PFSK-1 (cell line): ENCODE results near the gene KIFC1.
A peak's percentile ranks its signal among the peaks of the same experiment; 100 is the strongest.

Source experiments
- FOXP2 ChIP-seq: optimal IDR thresholded peaks from 2 replicates; pipeline ENCODE3; 2011; ENCODE audit warnings: borderline replicate concordance, control low read depth, inconsistent platforms; ENCODE audit not compliant: insufficient read depth; ENCODE audit errors: extremely low read length, extremely low read depth
- POLR2AphosphoS5 ChIP-seq: IDR thresholded peaks from 2 replicates; pipeline ENCODE4 v1.6.1; 2012; ENCODE audit warnings: low read depth, mild to moderate bottlenecking, control low read depth, low read length, moderate library complexity
- REST ChIP-seq, 2 experiments: IDR thresholded peaks; 2 replicates each; pipeline versions ENCODE4 v1.6.1 to v1.8.0; 2011 to 2012; ENCODE audit warnings: low read depth in 2 of 2, low read length in 2 of 2, control low read depth in 1 of 2, inconsistent platforms in 1 of 2, mild to moderate bottlenecking in 1 of 2, moderate library complexity in 1 of 2; ENCODE audit not compliant: insufficient read depth in 1 of 2
- SIN3A ChIP-seq: IDR thresholded peaks from 2 replicates; pipeline ENCODE4 v1.6.1; 2012; ENCODE audit warnings: mild to moderate bottlenecking, low read length, moderate library complexity, borderline replicate concordance; ENCODE audit not compliant: insufficient read depth
- TAF1 ChIP-seq: IDR thresholded peaks from 2 replicates; pipeline ENCODE4 v1.6.1; 2012; ENCODE audit warnings: low read length, control low read depth, borderline replicate concordance; ENCODE audit not compliant: insufficient read depth

KIFC1 gene

GRCh38 chr6:33442283-33442682 is 50.7 kb downstream of the KIFC1 start:
- TF ChIP-seq SIN3A (no peak), REST (IDR thresholded peaks at IDR 0.05; ENCODE audit: insufficient read depth in 1 of 2, low read depth in 2 of 2, low read length in 2 of 2) (no peak), TAF1 (no peak), POLR2AphosphoS5 (no peak), FOXP2 (no peak)

GRCh38 chr6:33443025-33443424 is 51.4 kb downstream of the KIFC1 start:
- TF ChIP-seq FOXP2, result no peak

GRCh38 chr6:33443619-33444504 is 52.2 kb downstream of the KIFC1 start:
- no peak for TF ChIP-seq SIN3A
- TF ChIP-seq POLR2AphosphoS5, result peak; percentile 49; the same call in 1 of the 2 replicates

GRCh38 chr6:33445119-33445603 is 53.5 kb downstream of the KIFC1 start:
- TF ChIP-seq POLR2AphosphoS5 (no peak), FOXP2 (no peak), TAF1 (no peak), SIN3A (no peak), REST (IDR thresholded peaks at IDR 0.05; ENCODE audit: insufficient read depth in 1 of 2, low read depth in 2 of 2, low read length in 2 of 2) (no peak)

- TF ChIP-seq POLR2AphosphoS5, result no peak
- no peak for TF ChIP-seq TAF1
- no peak for TF ChIP-seq SIN3A
- no peak for TF ChIP-seq FOXP2
- TF ChIP-seq REST (IDR thresholded peaks at IDR 0.05; ENCODE audit: insufficient read depth in 1 of 2, low read depth in 2 of 2, low read length in 2 of 2), result no peak
Measured at GRCh38 chr6:33446356-33446755, 54.7 kb downstream of the KIFC1 start.

- no peak for TF ChIP-seq REST (IDR thresholded peaks at IDR 0.05; ENCODE audit: insufficient read depth in 1 of 2, low read depth in 2 of 2, low read length in 2 of 2)
- no peak for TF ChIP-seq FOXP2
- no peak for TF ChIP-seq POLR2AphosphoS5
- TF ChIP-seq SIN3A, result no peak
- no peak for TF ChIP-seq TAF1
Measured at GRCh38 chr6:33450434-33450833, 58.8 kb downstream of the KIFC1 start.
